ENCODE measurements around the gene XPA. TPM values are rescaled to one million over a fixed set of nuclear protein-coding genes. Genes with fewer than 3 reads are reported as not detected.

Gene XPA
- total and polyA plus RNA-seq, 2 of the 13 experiments (the other 11 are each of a cell fraction or from before 2014, with no cell fraction given) = 2.3 to 15.2 TPM

DNA sequence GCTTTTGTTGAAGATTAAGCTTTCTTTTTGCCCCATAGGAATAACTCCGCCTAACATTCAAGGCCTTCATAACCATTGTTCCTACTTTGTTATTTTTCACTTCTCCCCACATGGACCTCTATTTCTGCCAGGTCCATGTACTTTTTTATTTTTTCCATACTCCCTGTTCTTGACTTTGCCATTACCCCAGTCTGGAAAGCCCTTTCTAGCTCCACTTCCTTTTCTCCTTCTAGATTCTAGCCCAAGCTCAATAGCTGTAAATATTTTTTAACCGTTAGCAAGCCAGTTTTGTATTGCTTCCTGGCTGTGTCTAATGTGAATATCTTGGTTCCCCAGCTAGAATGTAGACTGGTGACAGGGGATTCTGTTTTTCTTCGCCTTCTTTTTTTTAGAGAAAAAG lies 37.4 kb downstream of the XPA start (continued):
- TF ChIP-seq, protein P1, sequence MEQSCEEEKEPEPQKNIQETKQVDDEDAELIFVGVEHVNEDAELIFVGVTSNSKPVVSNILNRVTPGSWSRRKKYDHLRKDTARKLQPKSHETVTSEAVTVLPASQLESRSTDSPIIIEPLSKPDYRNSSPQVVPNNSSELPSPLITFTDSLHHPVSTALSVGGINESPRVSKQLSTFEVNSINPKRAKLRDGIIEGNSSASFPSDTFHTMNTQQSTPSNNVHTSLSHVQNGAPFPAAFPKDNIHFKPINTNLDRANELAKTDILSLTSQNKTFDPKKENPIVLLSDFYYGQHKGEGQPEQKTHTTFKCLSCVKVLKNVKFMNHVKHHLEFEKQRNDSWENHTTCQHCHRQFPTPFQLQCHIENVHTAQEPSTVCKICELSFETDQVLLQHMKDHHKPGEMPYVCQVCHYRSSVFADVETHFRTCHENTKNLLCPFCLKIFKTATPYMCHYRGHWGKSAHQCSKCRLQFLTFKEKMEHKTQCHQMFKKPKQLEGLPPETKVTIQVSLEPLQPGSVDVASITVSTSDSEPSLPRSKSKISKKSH (CRISPR knock-in tag; IDR thresholded peaks at IDR 0.05; ENCODE audit: borderline replicate concordance) = no peak
- no peak for TF ChIP-seq NCOA5 (CRISPR knock-in tag; IDR thresholded peaks at IDR 0.05)
- no peak for TF ChIP-seq ZSCAN30 (CRISPR knock-in tag; IDR thresholded peaks at IDR 0.05)
- TF ChIP-seq, protein P2, sequence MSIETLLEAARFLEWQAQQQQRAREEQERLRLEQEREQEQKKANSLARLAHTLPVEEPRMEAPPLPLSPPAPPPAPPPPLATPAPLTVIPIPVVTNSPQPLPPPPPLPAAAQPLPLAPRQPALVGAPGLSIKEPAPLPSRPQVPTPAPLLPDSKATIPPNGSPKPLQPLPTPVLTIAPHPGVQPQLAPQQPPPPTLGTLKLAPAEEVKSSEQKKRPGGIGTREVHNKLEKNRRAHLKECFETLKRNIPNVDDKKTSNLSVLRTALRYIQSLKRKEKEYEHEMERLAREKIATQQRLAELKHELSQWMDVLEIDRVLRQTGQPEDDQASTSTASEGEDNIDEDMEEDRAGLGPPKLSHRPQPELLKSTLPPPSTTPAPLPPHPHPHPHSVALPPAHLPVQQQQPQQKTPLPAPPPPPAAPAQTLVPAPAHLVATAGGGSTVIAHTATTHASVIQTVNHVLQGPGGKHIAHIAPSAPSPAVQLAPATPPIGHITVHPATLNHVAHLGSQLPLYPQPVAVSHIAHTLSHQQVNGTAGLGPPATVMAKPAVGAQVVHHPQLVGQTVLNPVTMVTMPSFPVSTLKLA (IDR thresholded peaks at IDR 0.05) = no peak
- no peak for TF ChIP-seq ESRRA (CRISPR knock-in tag; IDR thresholded peaks at IDR 0.05; ENCODE audit: low read depth)
- no peak for TF ChIP-seq ZNF879 (CRISPR knock-in tag; IDR thresholded peaks at IDR 0.05)
- no peak for TF ChIP-seq NFYB (CRISPR knock-in tag; IDR thresholded peaks at IDR 0.05)
- TF ChIP-seq PITX1 (CRISPR knock-in tag; IDR thresholded peaks at IDR 0.05) = no peak
- no peak for TF ChIP-seq ZNF256 (CRISPR knock-in tag; conservative IDR thresholded peaks at IDR 0.05)
- no peak for TF ChIP-seq CENPT (CRISPR knock-in tag; IDR thresholded peaks at IDR 0.05; ENCODE audit: low read depth)
- TF ChIP-seq ZNF7 (CRISPR knock-in tag; IDR thresholded peaks at IDR 0.05) = no peak

DNA sequence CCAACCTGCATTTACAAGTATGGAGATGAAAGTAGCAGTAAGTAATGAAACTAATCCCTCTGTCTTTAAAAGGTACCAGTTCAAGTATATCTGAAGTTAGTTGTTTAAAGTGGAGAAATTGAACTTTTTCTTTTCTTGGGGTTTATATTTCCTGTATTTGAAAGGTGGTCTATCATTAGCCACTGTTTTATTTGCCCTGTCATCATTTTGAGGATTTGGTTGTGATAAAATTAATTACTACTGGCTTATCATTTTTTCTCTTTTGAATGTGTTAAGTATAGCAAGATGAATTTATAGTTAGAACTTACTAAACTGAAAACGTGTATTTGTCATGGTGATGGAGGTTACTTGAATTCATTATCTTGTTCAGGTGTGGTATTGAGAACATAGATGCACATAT lies 38.4 kb downstream of the XPA start:
- Histone ChIP-seq H3K4me2 (ENCODE audit: low read depth, low read length) (no peak overlapping the region), H3K4me3 (replicated peaks in 1 of 3; ENCODE audit: insufficient read depth in 1 of 3, low read depth in 2 of 3, low read length in 3 of 3) (no peak overlapping the region), H3K36me3 (replicated peaks in 1 of 2; ENCODE audit: control insufficient read depth in 1 of 2, insufficient read depth in 2 of 2, low read length in 2 of 2) (peaks cover 11 to 86% of the 10 kb centered on the region in 2 experiments), H4K20me1 (ENCODE audit: insufficient read depth, low read length) (no peaks in the 10 kb centered on the region), H3K4me1 (ENCODE audit: insufficient read depth, low read length) (no peaks in the 10 kb centered on the region), H3K9me3 (ENCODE audit: low read length) (no peaks in the 10 kb centered on the region), H3K27ac (ENCODE audit: extremely low read length, insufficient read depth, low read length) (no peak overlapping the region), H3K79me2 (ENCODE audit: insufficient read depth, low read length) (no peaks in the 10 kb centered on the region), H2AFZ (ENCODE audit: low read length) (no peak overlapping the region), H3K27me3 (ENCODE audit: control insufficient read depth in 1 of 2, insufficient read depth in 2 of 2, low read length in 2 of 2) (no peaks in the 10 kb centered on the region), H3K9ac (ENCODE audit: insufficient read depth, low read depth, low read length) (no peak overlapping the region)
- ATAC-seq = no peak
- FAIRE-seq = no peak
- WGBS (ENCODE audit: low lambda C conversion rate) = 97% methylated on average over 1 of the region's 1 CpG
- in situ Hi-C loops (cut with HindIII; ENCODE audit: extremely low pct_ligation_motif_present, low pct_unique_long_range_greater_than_20kb) = no loop called here
- CTCF ChIA-PET (ENCODE audit: low intra/inter-chr PET ratio, low total read pairs) = no interaction called here
- POLR2A ChIA-PET = no interaction called here
- DNase-seq (ENCODE audit: low spot score) = no peak
- no TSS peak for BruUV-seq (replicated peaks)
- intact Hi-C loops (cut with micrococcal nuclease; ENCODE audit: unreplicated experiment) = no loop called here
- TF ChIP-seq ZSCAN29 (CRISPR knock-in tag; conservative IDR thresholded peaks at IDR 0.05) (no peak), MAFK (conservative IDR thresholded peaks at IDR 0.05 in 1 of 2, IDR thresholded peaks at IDR 0.05 in 1 of 2; ENCODE audit: low read length in 2 of 2) (peak; percentile 70 to 87), MAFF (IDR thresholded peaks at IDR 0.05; ENCODE audit: low read depth, low read length) (peak; percentile 71)

Measured in HepG2 (cell line).